Measurements from ENCODE around the gene TMEM106C.

GRCh38 chr12:47949441-47950341, 13.7 kb upstream of the TMEM106C start:
- TF ChIP-seq YY1 (IDR thresholded peaks at IDR 0.05; ENCODE audit: low read depth, low read length) = 0 out of 2 replicates have a peak, but pooled peaks have one; percentile 42
- TF ChIP-seq E2F4 (IDR thresholded peaks at IDR 0.05; ENCODE audit: low read depth, low read length) = no peak
- no peak for TF ChIP-seq SMAD1 (IDR thresholded peaks at IDR 0.05; ENCODE audit: low read depth, partially characterized antibody)

All from GM12878 (cell line).